HuH-7.5 (cell line): ENCODE results near the gene C10orf120.

Experiments used
- DNase-seq: peaks from one replicate; pipeline ENCODE4 v3.0.0; 2011; ENCODE audit warnings: low spot score

C10orf120 gene

GRCh38 chr10:122703483-122704448, 4.1 kb upstream of the C10orf120 start:
- DNase-seq: peak; percentile 61

- no peak for DNase-seq
Measured at GRCh38 chr10:122702275-122702674, 2.6 kb upstream of the C10orf120 start.

GRCh38 chr10:122701652-122702051, 2.0 kb upstream of the C10orf120 start:
- DNase-seq: no peak

- DNase-seq: no peak
Measured at GRCh38 chr10:122696687-122697086, 3.0 kb downstream of the C10orf120 start.

GRCh38 chr10:122692744-122693143, 6.9 kb downstream of the C10orf120 start:
- DNase-seq: no peak

GRCh38 chr10:122689146-122689820, 10.4 kb downstream of the C10orf120 start:
- DNase-seq: no peak

GRCh38 chr10:122688293-122688989, 11.2 kb downstream of the C10orf120 start:
- no peak for DNase-seq

GRCh38 chr10:122682522-122682921, 17.1 kb downstream of the C10orf120 start:
- no peak for DNase-seq

- DNase-seq: no peak
Measured at GRCh38 chr10:122678266-122678665, 21.4 kb downstream of the C10orf120 start.

GRCh38 chr10:122675278-122675677, 24.4 kb downstream of the C10orf120 start:
- no peak for DNase-seq

GRCh38 chr10:122674781-122675180, 24.9 kb downstream of the C10orf120 start:
- DNase-seq: no peak

- no peak for DNase-seq
Measured at GRCh38 chr10:122673731-122674130, 25.9 kb downstream of the C10orf120 start.

- no peak for DNase-seq
Measured at GRCh38 chr10:122673269-122673668, 26.4 kb downstream of the C10orf120 start.

GRCh38 chr10:122672655-122673054, 27.0 kb downstream of the C10orf120 start:
- no peak for DNase-seq

GRCh38 chr10:122671355-122671754, 28.3 kb downstream of the C10orf120 start:
- DNase-seq: no peak

- no peak for DNase-seq
Measured at GRCh38 chr10:122669842-122670241, 29.8 kb downstream of the C10orf120 start.

GRCh38 chr10:122669045-122669444, 30.6 kb downstream of the C10orf120 start:
- DNase-seq: no peak

GRCh38 chr10:122665946-122666345, 33.7 kb downstream of the C10orf120 start:
- DNase-seq: no peak

- no peak for DNase-seq
Measured at GRCh38 chr10:122665329-122665860, 34.3 kb downstream of the C10orf120 start.

- no peak for DNase-seq
Measured at GRCh38 chr10:122664501-122664900, 35.1 kb downstream of the C10orf120 start.

- no peak for DNase-seq
Measured at GRCh38 chr10:122663516-122664130, 36.0 kb downstream of the C10orf120 start.

- DNase-seq: no peak
Measured at GRCh38 chr10:122662231-122662630, 37.4 kb downstream of the C10orf120 start.
